C4-2B (cell line): Measurements from ENCODE around the gene TSR1.

Experiments used
- ZFX ChIP-seq: fragments of 450-650 bp; IDR thresholded peaks from 2 replicates; pipeline ENCODE4 v1.6.1; 2017
- TF ChIP-seq, protein P1 (sequence below): fragments of 450-650 bp; conservative IDR thresholded peaks from 2 replicates; pipeline ENCODE4 v1.5.1; 2017; ENCODE audit warnings: mild to moderate bottlenecking

DNA sequence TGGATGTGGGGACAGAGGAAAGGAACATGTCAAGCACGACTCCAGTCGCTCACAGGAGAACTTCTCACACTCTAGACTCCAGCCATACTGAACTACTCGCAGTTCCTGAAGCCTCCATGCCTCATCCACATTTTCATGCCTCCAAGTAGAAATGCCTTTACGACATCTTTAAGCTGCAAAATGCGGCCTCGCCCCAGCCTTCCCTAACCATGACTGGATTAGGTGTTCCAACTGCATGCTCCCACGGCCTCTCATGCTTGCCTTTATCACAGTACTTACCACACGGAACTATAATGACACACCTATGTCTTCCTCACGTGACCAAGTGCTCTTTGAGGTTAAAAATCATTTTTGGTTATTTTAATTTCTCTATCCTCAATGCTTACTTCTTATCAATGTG lies 56.5 kb downstream of the TSR1 start:
- TF ChIP-seq, protein P1, sequence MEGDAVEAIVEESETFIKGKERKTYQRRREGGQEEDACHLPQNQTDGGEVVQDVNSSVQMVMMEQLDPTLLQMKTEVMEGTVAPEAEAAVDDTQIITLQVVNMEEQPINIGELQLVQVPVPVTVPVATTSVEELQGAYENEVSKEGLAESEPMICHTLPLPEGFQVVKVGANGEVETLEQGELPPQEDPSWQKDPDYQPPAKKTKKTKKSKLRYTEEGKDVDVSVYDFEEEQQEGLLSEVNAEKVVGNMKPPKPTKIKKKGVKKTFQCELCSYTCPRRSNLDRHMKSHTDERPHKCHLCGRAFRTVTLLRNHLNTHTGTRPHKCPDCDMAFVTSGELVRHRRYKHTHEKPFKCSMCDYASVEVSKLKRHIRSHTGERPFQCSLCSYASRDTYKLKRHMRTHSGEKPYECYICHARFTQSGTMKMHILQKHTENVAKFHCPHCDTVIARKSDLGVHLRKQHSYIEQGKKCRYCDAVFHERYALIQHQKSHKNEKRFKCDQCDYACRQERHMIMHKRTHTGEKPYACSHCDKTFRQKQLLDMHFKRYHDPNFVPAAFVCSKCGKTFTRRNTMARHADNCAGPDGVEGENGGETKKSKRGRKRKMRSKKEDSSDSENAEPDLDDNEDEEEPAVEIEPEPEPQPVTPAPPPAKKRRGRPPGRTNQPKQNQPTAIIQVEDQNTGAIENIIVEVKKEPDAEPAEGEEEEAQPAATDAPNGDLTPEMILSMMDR = no peak
- no peak for TF ChIP-seq ZFX
